Dendritic cell treated with granulocyte-macrophage colony-stimulating factor and Interleukin-4, amounts not matched to agents 40 ng/mL and 50 ng/mL, for 4 days (primary cell): ENCODE results near the gene MLLT3.

Experiments
- H3K27ac Mint-ChIP-seq: one replicate; pipeline ENCODE4 v1.8.0; 2022; ENCODE audit warnings: mild to moderate bottlenecking, mixed read lengths
- H3K27me3 Mint-ChIP-seq: one replicate; pipeline ENCODE4 v1.8.0; 2022; ENCODE audit warnings: mild to moderate bottlenecking, mixed read lengths
- H3K36me3 Mint-ChIP-seq: one replicate; pipeline ENCODE4 v1.8.0; 2022; ENCODE audit warnings: low read depth, mixed read lengths
- H3K4me1 Mint-ChIP-seq: one replicate; pipeline ENCODE4 v1.8.0; 2022; ENCODE audit warnings: low read depth, mixed read lengths
- H3K4me3 Mint-ChIP-seq: one replicate; pipeline ENCODE4 v1.8.0; 2022; ENCODE audit warnings: mild to moderate bottlenecking, moderate library complexity, mixed read lengths
- H3K9me3 Mint-ChIP-seq: one replicate; pipeline ENCODE4 v1.8.0; 2022; ENCODE audit warnings: mixed read lengths
- intact Hi-C: fragments of 100-400 bp; cut with micrococcal nuclease; formaldehyde crosslinking; loops from one replicate; pipeline ENCODE4 v1.15.0; 2022

Gene MLLT3

GRCh38 chr9:20643660-20644059 lies 21.4 kb upstream of the MLLT3 start:
- Mint-ChIP-seq H3K27ac (no peak overlapping the region), H3K27me3 (no peaks in the 10 kb centered on the region), H3K4me1 (no peaks in the 10 kb centered on the region), H3K36me3 (no peaks in the 10 kb centered on the region), H3K4me3 (no peak overlapping the region), H3K9me3 (no peaks in the 10 kb centered on the region)
- intact Hi-C loops: no loop called here

GRCh38 chr9:20642045-20642444 lies 19.7 kb upstream of the MLLT3 start:
- no peaks in the 10 kb centered on the region for H3K36me3 Mint-ChIP-seq
- intact Hi-C loops: no loop called here
- no peaks in the 10 kb centered on the region for H3K27me3 Mint-ChIP-seq
- H3K4me1 Mint-ChIP-seq: no peaks in the 10 kb centered on the region
- H3K27ac Mint-ChIP-seq: no peak overlapping the region
- H3K4me3 Mint-ChIP-seq: no peak overlapping the region
- no peaks in the 10 kb centered on the region for H3K9me3 Mint-ChIP-seq

GRCh38 chr9:20640331-20641187 lies 18.3 kb upstream of the MLLT3 start:
- H3K4me1 Mint-ChIP-seq: no peaks in the 10 kb centered on the region
- intact Hi-C loops: no loop called here
- H3K27ac Mint-ChIP-seq: no peak overlapping the region
- H3K4me3 Mint-ChIP-seq: no peak overlapping the region
- no peaks in the 10 kb centered on the region for H3K27me3 Mint-ChIP-seq
- H3K36me3 Mint-ChIP-seq: no peaks in the 10 kb centered on the region
- H3K9me3 Mint-ChIP-seq: no peaks in the 10 kb centered on the region

- no peaks in the 10 kb centered on the region for H3K36me3 Mint-ChIP-seq
- no peak overlapping the region for H3K4me3 Mint-ChIP-seq
- H3K4me1 Mint-ChIP-seq: no peaks in the 10 kb centered on the region
- no peaks in the 10 kb centered on the region for H3K9me3 Mint-ChIP-seq
- peaks cover under 1% of the 10 kb centered on the region for H3K27me3 Mint-ChIP-seq
- H3K27ac Mint-ChIP-seq: no peak overlapping the region
- intact Hi-C loops: loop anchor here (10.0 kb wide), 1 partner anchor 238 kb away; no protein-coding TSS in a partner anchor
Measured at GRCh38 chr9:20636888-20637440, 14.7 kb upstream of the MLLT3 start.

GRCh38 chr9:20634895-20635294 lies 12.6 kb upstream of the MLLT3 start:
- intact Hi-C loops: loop anchor here (10.0 kb wide), 1 partner anchor 240 kb away; no protein-coding TSS in a partner anchor
- H3K27ac Mint-ChIP-seq: no peak overlapping the region
- peaks cover 4% of the 10 kb centered on the region for H3K27me3 Mint-ChIP-seq
- H3K4me3 Mint-ChIP-seq: no peak overlapping the region
- no peaks in the 10 kb centered on the region for H3K4me1 Mint-ChIP-seq
- no peaks in the 10 kb centered on the region for H3K36me3 Mint-ChIP-seq
- H3K9me3 Mint-ChIP-seq: no peaks in the 10 kb centered on the region

GRCh38 chr9:20632705-20633104 lies 10.4 kb upstream of the MLLT3 start:
- Mint-ChIP-seq H3K36me3 (no peaks in the 10 kb centered on the region), H3K27me3 (peaks cover 4% of the 10 kb centered on the region), H3K9me3 (no peaks in the 10 kb centered on the region), H3K4me1 (no peaks in the 10 kb centered on the region), H3K27ac (no peak overlapping the region), H3K4me3 (no peak overlapping the region)
- intact Hi-C loops: loop anchor here (10.0 kb wide), 1 partner anchor 242 kb away; no protein-coding TSS in a partner anchor

- Mint-ChIP-seq H3K9me3 (no peaks in the 10 kb centered on the region), H3K4me3 (no peak overlapping the region), H3K4me1 (no peaks in the 10 kb centered on the region), H3K27me3 (peaks cover 4% of the 10 kb centered on the region), H3K36me3 (no peaks in the 10 kb centered on the region), H3K27ac (no peak overlapping the region)
- intact Hi-C loops: loop anchor here (10.0 kb wide), 1 partner anchor 244 kb away; no protein-coding TSS in a partner anchor
Measured at GRCh38 chr9:20630241-20630943, 8.1 kb upstream of the MLLT3 start.

- H3K4me1 Mint-ChIP-seq: peaks cover 43% of the 10 kb centered on the region
- H3K9me3 Mint-ChIP-seq: no peaks in the 10 kb centered on the region
- no peak overlapping the region for H3K27ac Mint-ChIP-seq
- peaks cover 21% of the 10 kb centered on the region for H3K36me3 Mint-ChIP-seq
- H3K4me3 Mint-ChIP-seq: peak overlapping the region; percentile 60
- H3K27me3 Mint-ChIP-seq: peaks cover 32% of the 10 kb centered on the region
- intact Hi-C loops: loop anchor here (2.0 to 10.0 kb wide), 4 partner anchors 60 to 700 kb away; partner anchors contain the start of gene FOCAD
Measured at GRCh38 chr9:20625003-20625349, 2.7 kb upstream of the MLLT3 start.

GRCh38 chr9:20624201-20625002 lies 2.1 kb upstream of the MLLT3 start:
- intact Hi-C loops: loop anchor here (2.0 to 10.0 kb wide), 4 partner anchors 60 to 700 kb away; partner anchors contain the start of gene FOCAD
- Mint-ChIP-seq H3K4me3 (peak overlapping the region; percentile 92), H3K4me1 (peaks cover 47% of the 10 kb centered on the region), H3K36me3 (peaks cover 21% of the 10 kb centered on the region), H3K9me3 (no peaks in the 10 kb centered on the region), H3K27me3 (peaks cover 37% of the 10 kb centered on the region), H3K27ac (peak overlapping the region; percentile 6)

- Mint-ChIP-seq H3K4me3 (peak overlapping the region; percentile 92), H3K27ac (peak overlapping the region; percentile 6), H3K27me3 (peaks cover 40% of the 10 kb centered on the region), H3K36me3 (peaks cover 21% of the 10 kb centered on the region), H3K4me1 (peaks cover 47% of the 10 kb centered on the region), H3K9me3 (no peaks in the 10 kb centered on the region)
- intact Hi-C loops: loop anchor here (2.0 to 10.0 kb wide), 4 partner anchors 61 to 699 kb away; partner anchors contain the start of gene FOCAD
Measured at GRCh38 chr9:20623748-20624124, 1.4 kb upstream of the MLLT3 start.

- peak overlapping the region; percentile 92 for H3K4me3 Mint-ChIP-seq
- H3K4me1 Mint-ChIP-seq: peaks cover 47% of the 10 kb centered on the region
- H3K27ac Mint-ChIP-seq: peak overlapping the region; percentile 80
- H3K9me3 Mint-ChIP-seq: no peaks in the 10 kb centered on the region
- peaks cover 21% of the 10 kb centered on the region for H3K36me3 Mint-ChIP-seq
- intact Hi-C loops: loop anchor here (10.0 kb wide), 2 partner anchors 492 to 698 kb away; no protein-coding TSS in a partner anchor
- H3K27me3 Mint-ChIP-seq: peaks cover 43% of the 10 kb centered on the region
Measured at GRCh38 chr9:20623021-20623747, 885 bp upstream of the MLLT3 start.

- no peaks in the 10 kb centered on the region for H3K9me3 Mint-ChIP-seq
- peak overlapping the region; percentile 80 for H3K27ac Mint-ChIP-seq
- intact Hi-C loops: loop anchor here (10.0 kb wide), 2 partner anchors 493 to 697 kb away; no protein-coding TSS in a partner anchor
- peaks cover 43% of the 10 kb centered on the region for H3K27me3 Mint-ChIP-seq
- H3K4me1 Mint-ChIP-seq: peaks cover 47% of the 10 kb centered on the region
- peak overlapping the region; percentile 92 for H3K4me3 Mint-ChIP-seq
- peaks cover 21% of the 10 kb centered on the region for H3K36me3 Mint-ChIP-seq
Measured at GRCh38 chr9:20621471-20622329, 599 bp downstream of the MLLT3 start.
